NCI-H1417 treated with DMSO at 0.1 percent for 48 hours (cell line): ENCODE results near the gene ANXA1.

ENCODE experiments used
- DNase-seq: peaks from one replicate; lab custom pipeline; 2025; lab: John Stamatoyannopoulos, UW

Gene ANXA1

GRCh38 chr9:73138516-73138915 is 13.1 kb upstream of the ANXA1 start:
- DNase-seq, result no peak

DNA sequence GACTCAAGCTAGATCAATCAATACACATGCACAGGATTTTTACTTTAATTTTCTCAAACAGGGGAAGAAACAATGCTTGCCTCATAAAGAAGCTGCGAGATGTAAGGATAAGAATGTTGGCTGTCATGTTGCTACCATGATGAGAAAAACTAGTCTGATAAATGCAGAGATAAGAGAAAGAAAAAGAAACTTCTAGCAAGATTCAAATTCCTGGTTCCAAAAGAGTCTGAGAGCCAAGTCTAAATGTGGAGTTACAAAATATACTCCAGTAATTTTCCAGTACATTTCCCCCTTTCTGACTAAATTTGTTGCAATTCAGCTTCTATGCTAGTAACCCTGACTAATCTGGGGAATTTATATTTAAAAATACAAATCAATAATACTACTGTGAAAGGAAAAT is 10.4 kb upstream of the ANXA1 start:
- no peak for DNase-seq

- no peak for DNase-seq
Observed at GRCh38 chr9:73143711-73144328, 7.8 kb upstream of the ANXA1 start.

GRCh38 chr9:73146111-73146815 is 5.4 kb upstream of the ANXA1 start:
- DNase-seq, result no peak

DNA sequence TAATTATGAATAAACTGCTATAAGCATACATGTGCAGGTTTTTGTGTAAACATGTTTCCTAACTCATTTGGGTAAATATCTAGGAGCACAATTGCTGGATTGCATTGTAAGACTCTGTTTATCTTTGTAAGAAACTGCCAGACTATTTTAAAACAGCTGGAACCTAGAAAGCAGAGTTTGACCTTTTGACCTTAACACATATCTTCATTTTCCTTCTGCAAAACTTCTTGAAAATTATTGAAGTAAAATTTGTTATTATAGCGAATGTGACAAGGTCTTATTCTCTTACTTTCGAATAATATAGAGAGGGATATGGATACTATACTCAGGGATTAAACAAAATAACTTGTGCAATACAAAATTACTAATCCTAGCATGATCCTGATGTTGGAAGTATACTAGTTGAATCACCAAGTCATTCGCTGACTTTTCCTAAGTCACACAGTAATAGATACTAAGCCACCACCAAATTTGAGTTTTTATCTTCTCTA is 3.2 kb upstream of the ANXA1 start:
- DNase-seq, result no peak

DNA sequence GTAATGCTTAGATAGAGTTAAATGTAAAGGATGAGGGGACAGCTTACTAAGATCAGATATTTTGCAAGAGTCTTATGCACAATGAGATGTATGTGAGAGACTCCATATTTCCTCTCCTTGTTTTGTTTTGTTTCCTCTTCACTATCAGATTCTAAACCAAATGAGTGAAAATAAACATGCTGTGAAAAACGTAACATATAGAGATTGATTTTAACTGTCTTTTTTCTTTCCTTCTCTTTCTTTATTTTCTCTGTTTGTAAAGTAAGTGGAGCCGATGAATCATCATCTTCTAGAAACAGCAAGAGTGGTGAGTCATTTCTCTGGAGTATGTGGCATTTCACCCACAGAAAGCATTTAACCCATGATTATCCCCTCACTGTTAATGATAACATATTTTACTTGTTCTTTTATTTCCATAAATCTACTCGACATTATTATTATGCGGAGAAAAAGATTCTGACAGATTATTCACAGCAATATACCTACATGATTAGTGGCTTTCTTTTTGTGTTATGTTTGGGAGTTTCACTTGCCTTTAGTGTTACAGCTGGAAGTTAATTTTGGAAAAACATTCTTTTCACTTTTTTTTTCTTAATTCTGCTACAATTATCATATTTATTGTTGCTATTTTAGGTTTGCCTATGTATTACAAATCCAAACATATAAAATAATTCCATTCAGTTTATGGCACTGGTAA is 2.1 kb upstream of the ANXA1 start:
- DNase-seq, result no peak

GRCh38 chr9:73152543-73152844 is 829 bp downstream of the ANXA1 start:
- DNase-seq, result no peak

DNA sequence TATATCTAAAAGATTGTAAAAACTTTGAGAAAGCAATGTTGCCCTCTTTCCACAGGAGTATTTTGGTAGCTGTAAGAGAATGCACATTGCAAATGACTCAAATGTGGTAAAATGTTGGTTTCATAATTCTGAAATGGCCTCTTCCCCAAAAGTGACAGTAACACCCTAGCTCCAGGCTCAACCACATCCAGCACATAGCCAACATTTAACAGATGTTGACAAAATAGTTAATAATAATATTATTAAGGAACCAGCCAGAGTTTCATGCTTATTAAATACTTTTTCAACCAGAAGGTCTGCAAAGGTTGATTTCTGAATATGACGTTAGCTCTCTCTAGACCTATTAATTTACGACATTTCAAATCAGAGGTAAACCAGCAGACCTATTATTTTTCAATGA is 1.3 kb downstream of the ANXA1 start:
- no peak for DNase-seq

DNA sequence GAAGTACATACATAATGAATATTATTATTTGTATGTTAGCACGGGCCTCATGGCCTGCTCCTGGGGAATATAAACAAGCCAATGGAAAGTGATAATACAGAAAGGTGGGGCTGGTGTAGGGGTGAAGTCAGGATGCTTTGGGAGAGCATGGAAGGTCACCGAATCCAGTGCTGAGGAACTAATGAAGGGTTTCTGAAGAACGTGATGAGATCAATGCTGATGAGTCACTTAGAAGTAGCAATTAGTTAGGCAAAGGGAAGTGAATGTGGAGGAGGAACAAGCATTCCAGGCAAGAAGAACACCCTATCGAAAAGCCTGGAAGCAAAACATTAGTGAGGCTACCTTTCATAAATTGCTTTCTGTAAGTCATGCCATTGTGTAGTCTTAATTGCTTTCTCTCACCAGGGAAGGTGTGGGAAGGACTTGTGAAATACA is 2.1 kb downstream of the ANXA1 start:
- DNase-seq, result no peak

DNA sequence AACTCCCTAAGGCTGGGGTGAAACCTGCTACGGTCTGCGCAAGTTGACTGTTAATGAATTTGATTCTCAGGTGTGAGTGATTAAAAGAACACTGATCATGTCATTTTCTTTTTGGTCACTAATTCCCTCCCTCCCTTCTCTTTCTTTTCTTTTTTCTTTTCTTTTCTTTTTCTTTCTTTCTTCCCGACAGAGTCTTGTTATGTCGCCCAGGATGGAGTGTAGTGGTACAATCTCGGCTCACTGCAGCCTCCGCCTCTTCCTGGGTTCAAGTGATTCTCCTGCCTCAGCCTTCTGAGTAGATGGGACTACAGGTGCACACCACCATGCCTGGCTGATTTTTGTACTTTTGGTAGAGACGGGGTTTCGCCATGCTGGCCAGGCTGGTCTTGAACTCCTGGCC is 2.6 kb downstream of the ANXA1 start:
- DNase-seq, result no peak

DNA sequence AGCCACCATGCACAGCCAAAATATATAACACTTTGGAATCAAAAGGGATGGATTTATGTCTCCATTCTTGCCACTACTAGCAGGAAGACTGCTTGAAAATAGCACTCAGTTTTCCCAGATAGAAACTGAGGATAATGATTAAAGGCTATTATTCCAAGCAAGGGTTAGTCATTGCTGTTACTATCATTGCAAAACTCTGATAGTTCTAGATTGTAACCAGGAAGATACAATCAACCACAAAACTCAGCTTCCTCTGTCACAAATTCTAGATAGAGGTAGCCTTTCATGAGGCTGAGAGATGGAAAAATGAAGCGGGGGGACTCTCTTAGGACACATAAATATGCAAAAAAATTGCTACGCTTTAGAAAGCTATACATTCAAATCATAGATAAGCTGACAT is 3.1 kb downstream of the ANXA1 start:
- DNase-seq, result no peak

- DNase-seq, result no peak
Observed at GRCh38 chr9:73155377-73155776, 3.7 kb downstream of the ANXA1 start.

DNA sequence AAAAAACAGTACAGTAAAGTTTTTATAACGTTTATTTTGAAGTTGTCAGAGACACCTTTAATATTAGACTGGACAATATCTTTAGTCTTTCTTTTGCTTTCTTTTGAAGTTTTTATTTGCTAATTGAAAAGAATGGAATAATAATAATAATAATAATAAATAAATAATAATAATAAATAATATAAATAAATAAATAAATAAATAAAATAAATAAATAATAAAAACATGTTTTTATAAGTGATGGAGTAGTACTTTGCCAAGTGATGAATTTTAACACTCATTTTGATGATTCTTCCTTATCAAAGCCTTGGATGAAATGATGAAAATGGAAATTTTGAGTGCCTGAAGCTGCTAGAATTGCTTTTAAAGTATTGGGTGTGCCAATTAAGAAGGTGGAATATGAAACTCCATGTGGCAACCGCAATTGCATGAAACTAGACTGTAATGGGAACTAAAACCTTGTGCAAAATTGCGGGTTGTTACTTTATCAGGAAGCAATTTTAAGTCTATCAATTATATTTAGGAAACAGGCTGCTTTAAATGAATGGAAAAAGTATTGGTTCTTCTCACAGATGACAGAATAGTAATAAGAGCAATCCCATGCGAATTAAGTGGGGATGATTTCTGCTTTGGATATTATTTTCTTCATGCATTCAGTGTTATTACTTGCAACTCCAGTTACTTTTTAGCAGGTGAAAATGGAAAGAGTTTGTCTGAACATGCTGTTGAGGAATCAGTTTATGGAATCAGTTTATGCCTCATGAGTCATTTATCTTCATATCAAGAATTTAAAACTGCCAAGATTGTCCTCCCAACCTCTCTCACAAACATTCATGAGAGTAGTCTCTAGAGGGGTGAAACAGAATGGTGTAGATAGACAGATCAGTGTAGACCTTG is 4.6 kb downstream of the ANXA1 start:
- no peak for DNase-seq

- DNase-seq, result no peak
Observed at GRCh38 chr9:73156865-73157187, 5.2 kb downstream of the ANXA1 start.

DNA sequence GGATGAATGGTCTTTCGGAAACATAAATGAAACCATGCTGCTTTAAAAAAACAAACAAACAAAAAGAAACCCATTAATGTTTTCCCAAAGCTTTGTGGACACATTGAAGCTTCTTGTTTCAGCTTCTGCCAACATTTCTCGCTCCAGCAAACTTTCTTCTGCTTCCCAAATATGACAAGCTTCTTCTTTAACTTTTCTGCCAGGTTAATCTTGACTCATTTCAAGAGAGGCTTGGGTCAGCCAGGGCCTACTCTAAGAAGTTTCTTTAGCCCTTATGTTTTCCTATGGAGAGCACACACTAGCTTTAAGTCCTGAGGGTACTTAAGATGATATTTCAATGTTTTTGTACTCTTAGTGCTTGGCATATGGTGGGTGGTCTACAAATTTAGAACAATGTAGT is 6.1 kb downstream of the ANXA1 start:
- DNase-seq, result no peak

- no peak for DNase-seq
Observed at GRCh38 chr9:73158723-73159122, 7.1 kb downstream of the ANXA1 start.

DNA sequence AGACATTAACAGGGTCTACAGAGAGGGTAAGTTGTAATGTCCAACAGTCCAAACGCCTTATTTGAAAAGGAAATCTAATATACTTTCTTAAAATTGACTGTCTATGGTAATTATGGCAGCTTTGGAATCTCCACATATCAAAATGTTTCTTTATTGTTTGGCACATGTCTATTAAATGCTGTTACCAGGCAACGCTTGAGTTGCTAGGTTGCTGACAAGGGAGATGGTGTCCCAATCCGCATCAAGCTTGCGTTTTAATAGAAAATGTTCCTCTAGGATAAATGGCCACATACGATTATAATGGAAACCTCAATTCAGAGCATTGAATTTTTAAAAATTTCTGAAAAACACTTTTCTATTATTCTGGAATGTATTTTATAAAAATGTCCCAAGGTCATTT is 9.2 kb downstream of the ANXA1 start:
- DNase-seq, result no peak

DNA sequence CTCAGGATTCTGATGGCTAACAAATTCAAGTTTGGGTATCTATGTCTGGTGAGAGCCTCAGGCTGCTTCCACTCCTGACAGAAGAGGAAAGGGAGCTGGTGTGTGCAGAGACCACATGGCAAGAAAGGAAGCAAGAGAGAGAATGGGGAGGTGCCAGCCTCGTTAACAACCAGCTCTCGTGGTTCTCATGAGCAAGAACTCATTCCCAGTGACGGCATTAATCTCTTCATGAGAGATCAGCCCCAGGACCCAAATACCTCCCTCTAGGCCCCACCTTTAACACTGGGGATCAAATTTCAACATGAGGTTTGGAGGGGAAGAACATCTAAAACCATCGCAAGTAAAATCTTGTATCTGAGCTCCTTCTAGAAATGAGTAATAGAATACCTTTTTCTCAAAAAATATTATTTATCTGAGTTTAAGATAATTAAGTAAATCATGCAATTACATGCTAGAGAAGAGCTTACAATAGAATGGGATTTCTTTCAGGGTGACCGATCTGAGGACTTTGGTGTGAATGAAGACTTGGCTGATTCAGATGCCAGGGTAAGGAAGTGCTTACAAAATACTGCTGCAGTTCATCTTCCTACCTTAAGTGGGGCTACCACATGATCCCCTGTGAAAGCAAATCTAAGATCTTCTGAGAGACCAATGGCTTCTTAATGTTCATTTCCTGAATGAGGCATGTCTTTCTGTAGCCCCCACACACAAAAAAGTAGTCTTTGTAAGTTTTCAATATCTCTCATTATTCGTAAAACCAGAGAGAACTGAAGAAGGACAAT is 11.5 kb downstream of the ANXA1 start:
- no peak for DNase-seq

DNA sequence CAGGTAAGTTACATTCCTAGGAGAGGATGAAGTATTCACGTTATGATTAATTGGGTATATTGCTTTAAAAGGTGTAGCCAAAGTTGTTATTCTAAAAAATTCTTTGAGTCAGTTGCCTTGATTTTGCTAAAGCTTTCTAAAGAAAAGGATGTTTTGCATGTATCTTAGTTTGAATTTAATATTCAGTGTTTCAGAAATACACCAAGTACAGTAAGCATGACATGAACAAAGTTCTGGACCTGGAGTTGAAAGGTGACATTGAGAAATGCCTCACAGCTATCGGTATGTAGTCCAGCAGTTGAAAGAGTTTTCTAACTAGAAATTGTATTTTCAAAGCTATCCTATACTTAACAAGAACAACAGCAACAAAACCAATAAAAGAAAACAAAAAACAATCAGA is 14.2 kb downstream of the ANXA1 start:
- DNase-seq, result no peak

- DNase-seq, result no peak
Observed at GRCh38 chr9:73166468-73166867, 14.8 kb downstream of the ANXA1 start.

- no peak for DNase-seq
Observed at GRCh38 chr9:73167614-73168013, 15.9 kb downstream of the ANXA1 start.
